CD4-positive, alpha-beta T cell treated with Interleukin-12 subunit alpha and Interleukin-12 subunit beta, for 1 hour (primary cell): ENCODE measurements around the gene C1QTNF5.

Experiments
- DNase-seq: peaks from one replicate; pipeline ENCODE4 v3.0.0-alpha.2; 2020

The C1QTNF5 gene

DNA sequence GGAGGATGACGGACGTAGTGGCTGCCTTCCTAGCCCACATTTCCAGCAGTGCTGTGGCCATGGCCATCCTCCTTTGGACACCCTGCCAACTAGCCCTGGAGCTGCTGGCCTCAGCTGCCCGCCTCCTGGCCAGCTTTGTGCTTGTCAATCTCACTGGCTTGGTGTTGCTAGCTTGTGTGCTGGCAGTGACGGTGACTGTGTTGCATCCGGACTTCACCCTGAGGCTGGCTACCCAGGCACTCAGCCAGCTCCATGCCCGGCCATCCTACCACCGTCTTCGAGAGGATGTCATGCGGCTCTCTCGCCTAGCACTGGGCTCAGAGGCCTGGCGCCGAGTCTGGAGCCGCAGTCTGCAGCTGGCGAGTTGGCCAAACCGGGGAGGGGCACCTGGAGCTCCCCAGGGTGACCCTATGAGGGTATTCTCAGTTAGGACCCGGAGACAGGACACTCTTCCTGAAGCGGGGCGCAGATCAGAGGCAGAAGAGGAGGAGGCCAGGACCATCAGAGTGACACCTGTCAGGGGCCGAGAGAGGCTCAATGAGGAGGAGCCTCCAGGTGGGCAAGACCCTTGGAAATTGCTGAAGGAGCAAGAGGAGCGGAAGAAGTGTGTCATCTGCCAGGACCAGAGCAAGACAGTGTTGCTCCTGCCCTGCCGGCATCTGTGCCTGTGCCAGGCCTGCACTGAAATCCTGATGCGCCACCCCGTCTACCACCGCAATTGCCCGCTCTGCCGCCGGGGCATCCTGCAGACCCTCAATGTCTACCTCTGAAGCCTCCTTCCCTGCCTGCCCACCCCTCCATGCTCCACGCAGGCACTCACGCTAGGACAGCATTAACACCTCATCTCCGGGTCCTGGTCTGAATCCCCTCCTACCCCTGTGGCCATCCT is 4.8 kb downstream of the C1QTNF5 start:
- DNase-seq: no peak

DNA sequence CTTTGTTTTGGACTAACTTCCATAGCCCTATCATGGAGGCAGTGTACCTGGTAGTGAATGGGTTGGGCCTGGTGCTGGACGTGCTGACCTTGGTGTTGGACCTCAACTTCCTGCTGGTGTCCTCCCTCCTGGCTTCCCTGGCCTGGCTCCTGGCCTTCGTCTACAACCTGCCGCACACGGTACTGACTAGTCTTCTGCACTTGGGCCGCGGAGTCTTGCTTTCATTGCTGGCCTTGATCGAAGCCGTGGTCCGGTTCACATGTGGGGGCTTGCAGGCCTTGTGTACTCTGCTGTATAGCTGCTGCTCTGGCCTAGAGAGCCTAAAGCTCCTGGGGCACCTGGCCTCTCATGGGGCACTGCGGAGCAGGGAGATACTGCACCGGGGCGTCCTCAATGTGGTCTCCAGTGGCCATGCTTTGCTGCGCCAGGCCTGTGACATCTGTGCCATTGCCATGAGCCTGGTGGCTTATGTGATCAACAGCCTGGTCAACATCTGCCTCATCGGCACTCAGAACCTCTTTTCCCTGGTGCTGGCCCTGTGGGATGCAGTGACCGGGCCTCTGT is 5.5 kb downstream of the C1QTNF5 start:
- no peak for DNase-seq

- DNase-seq: peak; percentile 97
Measured at GRCh38 chr11:119334174-119334930, 6.3 kb downstream of the C1QTNF5 start, which contains the start of gene RNF26. Gene RNF26, plus strand, starts transcription at chr11:119334527. Its CDS starts 596 bp downstream, at chr11:119335123.

- DNase-seq: no peak
Measured at GRCh38 chr11:119332111-119332765, 8.4 kb downstream of the C1QTNF5 start.

DNA sequence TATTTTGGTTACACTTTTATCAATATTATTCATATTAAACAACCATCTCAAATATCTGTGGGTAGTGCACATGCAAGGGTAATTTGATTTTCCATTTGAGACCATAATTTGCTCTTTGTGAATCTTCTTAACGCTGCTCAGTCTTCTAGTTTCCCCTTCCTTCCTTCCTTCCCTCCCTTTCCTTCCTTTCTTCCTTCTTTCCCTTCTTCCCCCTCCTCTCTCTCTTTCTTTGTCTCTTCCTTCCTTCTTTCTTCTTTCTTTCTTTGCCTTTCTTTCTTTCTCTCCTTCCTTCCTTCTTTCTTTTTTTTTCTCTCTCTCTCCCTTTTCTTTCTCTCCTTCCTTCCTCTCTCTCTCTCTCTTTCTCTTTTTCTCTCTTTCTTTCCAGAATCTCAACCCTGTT is 10.4 kb downstream of the C1QTNF5 start:
- no peak for DNase-seq

DNA sequence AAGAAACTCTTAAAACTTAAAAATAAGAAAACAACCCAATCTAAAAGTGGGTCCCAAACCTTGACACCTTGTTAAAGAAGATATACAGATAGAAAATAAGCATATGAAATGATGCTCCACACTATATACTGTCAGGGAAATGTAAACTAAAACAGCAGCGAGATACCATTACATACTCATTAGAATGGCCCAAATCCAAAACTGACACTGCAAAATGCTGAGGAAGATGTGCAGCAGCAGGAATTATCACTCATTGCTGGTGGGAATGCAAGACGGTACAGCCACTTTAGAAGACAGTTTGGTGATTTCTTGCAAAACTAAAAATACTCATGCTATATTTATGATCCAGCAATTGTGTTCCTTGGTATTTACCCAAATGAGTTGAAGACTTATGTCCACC is 11.4 kb downstream of the C1QTNF5 start:
- DNase-seq: no peak

DNA sequence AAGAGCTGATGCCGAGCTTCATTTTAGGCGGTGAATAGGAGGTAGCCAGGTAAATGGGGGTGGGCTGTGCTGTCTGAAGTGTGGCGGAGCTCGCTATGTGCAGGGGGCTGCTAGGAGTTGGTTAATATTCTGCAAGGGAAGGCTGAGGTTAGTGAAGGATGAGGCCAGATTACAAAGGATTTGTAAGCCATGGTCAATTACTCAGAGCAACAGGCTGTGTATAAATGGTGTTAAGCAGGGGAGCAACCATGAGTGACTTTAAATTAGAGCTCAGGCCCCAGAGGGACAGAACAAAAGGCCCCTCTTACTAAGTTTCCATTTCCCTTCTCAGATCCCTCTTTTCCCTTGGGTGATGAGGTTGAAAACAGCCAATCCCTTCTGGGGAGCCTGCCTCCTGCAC is 16.5 kb downstream of the C1QTNF5 start:
- DNase-seq: no peak

DNA sequence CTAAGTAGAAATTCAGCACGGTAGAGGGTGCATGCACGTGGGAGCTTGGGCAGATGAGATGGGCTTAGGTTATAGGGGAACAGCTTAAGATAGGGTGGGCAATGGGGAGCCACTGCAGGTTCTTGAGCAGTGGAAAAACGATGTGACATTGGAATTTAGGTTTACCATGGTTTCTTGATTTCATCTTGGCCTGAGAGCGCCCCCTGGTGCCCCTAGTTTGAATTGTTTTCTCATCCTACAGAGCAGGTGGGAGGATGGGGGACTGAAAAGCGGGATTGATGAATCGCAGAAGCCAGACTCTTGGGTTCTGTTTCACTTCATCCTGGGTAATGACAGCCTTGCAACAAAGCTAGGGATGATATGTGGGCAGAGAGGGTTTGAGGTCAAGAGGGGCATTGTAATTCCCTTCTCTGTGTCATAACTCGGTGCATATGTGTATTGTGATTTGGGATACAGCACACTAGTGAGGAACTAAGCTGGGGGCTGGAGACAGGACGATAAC is 17.1 kb downstream of the C1QTNF5 start:
- peak; percentile 78 for DNase-seq

DNA sequence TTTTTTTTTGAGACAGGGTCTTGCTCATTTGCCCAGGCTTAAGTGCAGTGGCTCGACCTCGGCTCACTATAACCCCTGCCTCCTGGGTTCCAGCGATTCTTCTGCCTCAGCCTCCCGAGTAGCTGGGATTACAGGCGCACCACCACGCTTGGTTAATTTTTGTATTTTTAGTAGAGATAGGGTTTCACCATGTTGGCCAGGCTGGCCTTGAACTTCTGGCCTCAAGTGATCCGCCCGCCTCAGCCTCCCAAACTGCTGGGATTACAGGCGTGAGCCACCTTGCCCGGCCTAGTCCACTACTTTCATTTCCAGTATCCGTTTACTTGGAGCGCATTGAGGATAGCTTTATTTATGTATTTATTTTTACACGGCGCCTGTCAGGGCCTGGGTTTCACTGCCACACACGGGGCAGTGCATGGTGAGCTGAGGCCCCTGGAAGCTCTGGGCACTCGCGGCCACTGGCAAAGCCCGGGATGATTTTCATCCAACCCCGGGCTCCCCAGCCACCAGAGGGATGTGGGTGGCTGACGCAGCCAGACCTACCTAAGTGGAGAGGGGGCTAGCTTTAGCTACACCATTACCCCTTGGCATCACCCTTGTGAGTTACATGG is 17.7 kb downstream of the C1QTNF5 start:
- DNase-seq: no peak

DNA sequence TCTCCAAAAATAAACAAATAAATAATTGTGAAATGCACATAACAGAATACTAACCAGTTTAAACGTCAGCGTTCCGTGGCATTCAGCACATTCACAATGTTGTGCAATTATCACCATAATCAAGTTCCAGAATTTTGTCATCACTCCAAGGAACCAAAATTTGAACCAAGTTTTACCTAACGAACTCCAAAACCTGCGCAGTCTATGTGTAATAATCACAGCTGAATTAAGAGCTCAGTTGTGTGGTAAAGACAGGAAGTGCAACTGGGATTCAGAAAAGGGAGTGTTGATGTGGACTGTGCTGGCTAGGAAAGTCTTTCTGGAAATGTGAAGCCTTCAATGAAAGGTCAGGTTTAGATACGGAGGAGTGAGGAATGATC is 18.3 kb downstream of the C1QTNF5 start:
- DNase-seq: no peak

GRCh38 chr11:119320776-119321524 is 19.7 kb downstream of the C1QTNF5 start:
- DNase-seq: peak; percentile 53

GRCh38 chr11:119320240-119320775 is 20.4 kb downstream of the C1QTNF5 start:
- DNase-seq: no peak

GRCh38 chr11:119319700-119320239 is 20.9 kb downstream of the C1QTNF5 start:
- no peak for DNase-seq

- no peak for DNase-seq
Measured at GRCh38 chr11:119319136-119319699, 21.5 kb downstream of the C1QTNF5 start.

DNA sequence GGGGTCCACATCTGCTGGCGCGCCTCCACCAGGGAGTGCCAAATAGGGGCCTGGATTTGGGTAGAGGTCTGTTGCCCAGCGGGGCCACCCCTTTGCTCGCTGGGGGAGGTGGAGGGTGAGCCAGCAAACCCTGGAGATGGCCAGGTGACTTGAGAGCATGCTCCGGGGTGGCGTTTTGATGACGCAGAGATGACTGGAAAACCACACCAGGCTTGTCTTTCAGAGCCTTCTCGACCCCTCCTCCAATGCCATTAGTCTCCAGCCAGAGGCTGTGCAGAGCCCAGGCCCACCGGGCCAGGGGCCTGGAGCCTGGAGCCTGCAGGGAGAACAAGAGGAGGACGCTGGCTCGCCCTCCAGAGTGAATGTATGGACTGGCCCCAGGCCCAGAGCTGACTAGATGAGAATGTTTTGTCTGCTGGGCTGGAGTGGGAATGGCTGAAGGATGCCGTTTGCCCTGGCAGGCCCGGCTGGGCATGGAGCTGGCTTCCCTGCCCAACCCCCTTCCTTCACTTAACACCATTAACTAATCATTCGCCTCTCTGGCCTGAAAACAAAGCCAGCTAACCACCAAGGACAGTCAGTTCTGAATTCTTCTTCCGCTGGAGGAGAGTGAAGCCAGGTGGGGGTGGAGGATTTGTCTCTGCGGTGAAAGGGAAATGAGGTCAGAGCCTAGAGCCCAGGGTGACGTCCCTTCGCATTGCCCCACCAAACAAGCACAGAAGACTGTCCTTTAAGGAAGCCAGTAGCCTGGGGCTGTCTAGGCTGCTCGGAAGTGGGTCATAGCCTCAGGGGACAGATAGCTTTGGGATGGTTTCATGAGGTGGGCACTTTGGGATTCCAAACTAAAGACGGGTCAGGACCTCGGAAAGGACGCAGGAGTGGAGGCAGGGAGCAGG is 22.2 kb downstream of the C1QTNF5 start:
- peak; percentile 50 for DNase-seq

- DNase-seq: no peak
Measured at GRCh38 chr11:119317592-119318239, 23.0 kb downstream of the C1QTNF5 start.

DNA sequence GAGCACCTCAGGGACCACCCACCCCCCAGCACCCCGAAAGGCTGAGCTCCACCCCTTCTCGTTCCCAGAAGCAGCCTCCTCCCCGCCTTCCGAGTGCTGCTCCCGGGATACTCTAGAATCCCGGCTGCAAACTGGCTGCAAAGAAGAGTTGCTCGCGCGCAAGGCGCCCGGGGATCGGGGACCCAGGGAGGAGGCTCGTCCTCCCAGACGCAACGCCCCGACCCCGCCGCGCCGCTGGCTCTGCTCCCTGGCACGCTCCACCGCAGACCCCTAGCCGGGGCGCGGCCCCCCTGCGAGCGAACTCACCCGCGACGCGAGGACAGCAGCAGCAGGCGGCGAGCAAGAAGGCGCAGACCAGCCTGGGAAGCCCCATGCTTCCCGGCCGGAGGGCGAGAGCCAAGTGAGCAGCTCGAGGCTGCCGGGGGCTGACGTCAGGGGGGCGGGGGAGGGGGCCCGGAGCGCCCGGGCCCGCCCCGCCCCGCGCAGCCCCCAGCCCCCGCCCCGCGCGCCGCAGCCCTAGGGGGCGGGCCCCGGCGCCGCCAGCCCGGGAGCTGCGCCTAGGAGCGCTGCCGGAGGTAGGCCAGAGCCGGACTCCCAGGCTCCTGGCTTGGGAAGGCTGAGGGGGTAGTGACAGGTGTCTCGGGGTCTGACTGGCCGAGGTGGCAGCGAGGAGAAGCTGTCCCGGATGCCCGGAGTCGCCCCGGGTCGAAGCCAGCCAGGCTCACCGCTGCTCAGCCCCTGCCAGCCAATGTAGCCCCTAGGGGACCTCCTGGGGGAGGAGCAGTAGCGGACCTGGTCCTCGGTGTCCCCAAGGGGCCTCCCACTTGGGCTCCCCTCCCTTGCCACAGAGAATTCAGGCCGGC is 23.7 kb downstream of the C1QTNF5 start, which contains the start of gene MCAM:
Gene MCAM, minus strand, starts transcription at position 402 of the 863 bp plus-strand sequence. Its CDS starts 29 bp downstream, at position 373.
- DNase-seq: no peak
